ENCODE data around the gene DNAI7. TPM values are rescaled to one million over a fixed set of nuclear protein-coding genes. Genes with fewer than 3 reads are reported as not detected.
A peak's percentile ranks its signal among the peaks of the same experiment; 100 is the strongest.

DNAI7 gene
- 2.4 and 2.9 TPM in 2 replicates for total RNA-seq (2021)
- percentile 44 among the genes with signal in this experiment for Bru-seq, nascent RNA
- BruChase-seq, experiment 1, labeled RNA remaining after a 2-hour chase, result percentile 47 among the genes with signal in this experiment
- percentile 32 among the genes with signal in this experiment for BruChase-seq, experiment 2, labeled RNA remaining after a 6-hour chase
- long read RNA-seq, partial matches to known transcripts, result 4 of 12 reads
- long read RNA-seq, other reads (novel, unspliced or antisense), result 7 of 12 reads

- no peaks in the 10 kb centered on the region for H3K9me2 ChIP-seq (ENCODE audit: insufficient read depth)
- H4K20me1 ChIP-seq (ENCODE audit: insufficient read depth), result no peaks in the 10 kb centered on the region
- intact Hi-C loops (cut with micrococcal nuclease; ENCODE audit: unreplicated experiment), result loop anchor here (2.0 kb wide), 1 partner anchor 55 kb away; the partner anchor contains the start of gene KRAS
- H3K27me3 ChIP-seq (ENCODE audit: insufficient read depth, low read depth), result no peaks in the 10 kb centered on the region
- TF ChIP-seq CTCF (conservative IDR thresholded peaks at IDR 0.05) (no peak), EZH2 (IDR thresholded peaks at IDR 0.05; ENCODE audit: low read depth) (no peak)
- ChIA-PET CTCF (interaction anchor here (0.6 kb wide), 1 partner anchor 17 kb away, joined by 3 read pairs; no protein-coding TSS in a partner anchor), POLR2A (ENCODE audit: unreplicated experiment) (interaction anchor here (0.5 to 0.9 kb wide), 9 partner anchors 9 to 1915 kb away, joined by 3 to 20 read pairs (median 5); no protein-coding TSS in a partner anchor)
- H3K4me2 ChIP-seq, result peak within 1 kb of the TSS; percentile 89
- peaks cover 12% of the 10 kb centered on the region; the same call in 1 of the 2 replicates for H3K79me2 ChIP-seq (ENCODE audit: low read depth)
- peak within 1 kb of the TSS; percentile 95 for H2AFZ ChIP-seq
- BruUV-seq (replicated peaks), result TSS peak; percentile 75
- DNase-seq, result peak; percentile 87 to 99
- peak within 1 kb of the TSS; percentile 84 for H3K4me3 ChIP-seq
- peaks cover 9% of the 10 kb centered on the region; the same call in 1 of the 2 replicates for H3F3A ChIP-seq (ENCODE audit: insufficient read depth, low read depth)
- peak within 1 kb of the TSS; percentile 66 for H3K27ac ChIP-seq
- no peaks in the 10 kb centered on the region for H3K36me3 ChIP-seq (ENCODE audit: low read depth)
- H3K9me3 ChIP-seq (ENCODE audit: insufficient read depth, low read depth), result no peaks in the 10 kb centered on the region
- H3K4me1 ChIP-seq (replicated peaks; ENCODE audit: insufficient read depth), result peaks cover 19% of the 10 kb centered on the region; the same call in 1 of the 2 replicates
Measured at GRCh38 chr12:25195056-25195971, at the start of gene DNAI7, which contains the start of gene ETFRF1. TSS of gene DNAI7 (minus strand) at chr12:25195160. CDS start at chr12:25195078, 82 bp downstream. TSS of gene ETFRF1 (plus strand) at chr12:25195237. CDS start at chr12:25203957, 8,720 bp downstream.

GRCh38 chr12:25243680-25243990 lies 48.7 kb upstream of the DNAI7 start:
- ChIA-PET CTCF (no interaction called here), POLR2A (ENCODE audit: unreplicated experiment) (no interaction called here)
- no peaks in the 10 kb centered on the region for H3K9me3 ChIP-seq (ENCODE audit: insufficient read depth, low read depth)
- no peak overlapping the region for H2AFZ ChIP-seq
- no peaks in the 10 kb centered on the region for H3K9me2 ChIP-seq (ENCODE audit: insufficient read depth)
- no TSS peak for BruUV-seq (replicated peaks)
- TF ChIP-seq EZH2 (IDR thresholded peaks at IDR 0.05; ENCODE audit: low read depth), result no peak
- TF ChIP-seq CTCF (conservative IDR thresholded peaks at IDR 0.05), result no peak
- no peaks in the 10 kb centered on the region for H3F3A ChIP-seq (ENCODE audit: insufficient read depth, low read depth)
- H3K27ac ChIP-seq, result no peak overlapping the region
- no peak for DNase-seq
- H4K20me1 ChIP-seq (ENCODE audit: insufficient read depth), result peaks cover 10% of the 10 kb centered on the region
- H3K4me3 ChIP-seq, result no peak overlapping the region
- H3K36me3 ChIP-seq (ENCODE audit: low read depth), result peaks cover 3% of the 10 kb centered on the region
- H3K4me1 ChIP-seq (replicated peaks; ENCODE audit: insufficient read depth), result no peaks in the 10 kb centered on the region; the same call in 1 of the 2 replicates
- intact Hi-C loops (cut with micrococcal nuclease; ENCODE audit: unreplicated experiment), result no loop called here
- peaks cover 47% of the 10 kb centered on the region for H3K79me2 ChIP-seq (ENCODE audit: low read depth)
- H3K4me2 ChIP-seq, result no peak overlapping the region
- H3K27me3 ChIP-seq (ENCODE audit: insufficient read depth, low read depth), result no peaks in the 10 kb centered on the region

GRCh38 chr12:25242981-25243679 lies 48.2 kb upstream of the DNAI7 start:
- ChIA-PET CTCF (no interaction called here), POLR2A (ENCODE audit: unreplicated experiment) (no interaction called here)
- Histone ChIP-seq H3K4me2 (no peak overlapping the region), H3K9me2 (ENCODE audit: insufficient read depth) (no peaks in the 10 kb centered on the region), H3K4me1 (replicated peaks; ENCODE audit: insufficient read depth) (no peaks in the 10 kb centered on the region), H3F3A (ENCODE audit: insufficient read depth, low read depth) (no peaks in the 10 kb centered on the region), H3K79me2 (ENCODE audit: low read depth) (peaks cover 42% of the 10 kb centered on the region), H4K20me1 (ENCODE audit: insufficient read depth) (peaks cover 10% of the 10 kb centered on the region), H3K4me3 (no peak overlapping the region), H3K27me3 (ENCODE audit: insufficient read depth, low read depth) (no peaks in the 10 kb centered on the region), H3K9me3 (ENCODE audit: insufficient read depth, low read depth) (no peaks in the 10 kb centered on the region), H3K27ac (no peak overlapping the region), H3K36me3 (ENCODE audit: low read depth) (peaks cover 3% of the 10 kb centered on the region), H2AFZ (no peak overlapping the region)
- TF ChIP-seq EZH2 (IDR thresholded peaks at IDR 0.05; ENCODE audit: low read depth), result no peak
- intact Hi-C loops (cut with micrococcal nuclease; ENCODE audit: unreplicated experiment), result no loop called here
- no TSS peak for BruUV-seq (replicated peaks)
- no peak for DNase-seq
